Right lobe of liver (tissue), 4 donors: ENCODE measurements around the gene DPYD.

Experiments
- POLR2A ChIP-seq: fragments of 450-650 bp; IDR thresholded peaks from one replicate; pipeline ENCODE4 v1.6.1; 2017; ENCODE audit warnings: antibody characterized with exemption, mild to moderate bottlenecking
- TF ChIP-seq, protein P1 (sequence below), 4 donors: fragments of 200-600 bp in 3 of 4; fragments of 450-650 bp in 1 of 4; IDR thresholded peaks; one replicate each; pipeline versions ENCODE4 v1.5.1 to v1.8.0; 2016 to 2022; ENCODE audit warnings: antibody characterized with exemption in 4 of 4, mild to moderate bottlenecking in 2 of 4
- donor health status: DM: no; HTN: no; CAD: no.
- donor health status: DM: no; HTN: no; CAD: no.
- donor health status: DM: no; HTN: yes; CAD: no.

DNA sequence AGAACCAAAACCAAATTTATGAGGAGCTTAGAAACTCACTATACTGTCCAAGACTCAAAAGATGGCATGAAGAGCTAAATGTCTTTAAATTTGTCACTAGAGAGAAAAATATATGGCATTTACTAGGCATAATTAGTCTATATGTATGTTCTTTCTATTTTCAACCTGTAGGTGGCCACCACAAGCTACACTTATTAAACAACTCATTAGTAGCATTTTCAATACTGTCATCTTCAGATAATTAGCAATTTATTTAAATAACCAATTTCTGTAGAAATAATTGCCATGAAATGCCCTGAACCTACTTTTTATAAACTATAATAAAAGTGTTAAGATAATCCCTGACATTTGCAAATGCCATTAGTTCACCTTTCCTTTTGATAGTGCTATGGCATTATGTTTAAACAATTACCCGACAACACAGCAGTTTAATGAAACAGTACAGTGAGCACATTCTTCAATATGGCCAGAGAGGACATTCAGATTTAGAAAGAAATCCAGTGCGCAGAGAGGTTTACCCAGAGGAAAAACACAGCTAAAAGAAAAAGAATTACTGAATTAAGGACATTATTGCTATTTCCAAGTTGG is 676.8 kb downstream of the DPYD start:
- TF ChIP-seq, protein P1, sequence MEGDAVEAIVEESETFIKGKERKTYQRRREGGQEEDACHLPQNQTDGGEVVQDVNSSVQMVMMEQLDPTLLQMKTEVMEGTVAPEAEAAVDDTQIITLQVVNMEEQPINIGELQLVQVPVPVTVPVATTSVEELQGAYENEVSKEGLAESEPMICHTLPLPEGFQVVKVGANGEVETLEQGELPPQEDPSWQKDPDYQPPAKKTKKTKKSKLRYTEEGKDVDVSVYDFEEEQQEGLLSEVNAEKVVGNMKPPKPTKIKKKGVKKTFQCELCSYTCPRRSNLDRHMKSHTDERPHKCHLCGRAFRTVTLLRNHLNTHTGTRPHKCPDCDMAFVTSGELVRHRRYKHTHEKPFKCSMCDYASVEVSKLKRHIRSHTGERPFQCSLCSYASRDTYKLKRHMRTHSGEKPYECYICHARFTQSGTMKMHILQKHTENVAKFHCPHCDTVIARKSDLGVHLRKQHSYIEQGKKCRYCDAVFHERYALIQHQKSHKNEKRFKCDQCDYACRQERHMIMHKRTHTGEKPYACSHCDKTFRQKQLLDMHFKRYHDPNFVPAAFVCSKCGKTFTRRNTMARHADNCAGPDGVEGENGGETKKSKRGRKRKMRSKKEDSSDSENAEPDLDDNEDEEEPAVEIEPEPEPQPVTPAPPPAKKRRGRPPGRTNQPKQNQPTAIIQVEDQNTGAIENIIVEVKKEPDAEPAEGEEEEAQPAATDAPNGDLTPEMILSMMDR (IDR thresholded peaks at IDR 0.05) = peak; percentile 42 to 47 (median 44)
- TF ChIP-seq POLR2A = no peak
